Memory B cell (primary cell): ENCODE measurements around the gene SHKBP1.
A peak's percentile ranks its signal among the peaks of the same experiment; 100 is the strongest.
"Not testable (repeated sequence)": the region's sequence is repeated elsewhere in the genome, so short reads cannot be mapped to it uniquely, and the experiment has no call there.

Source experiments
- ATAC-seq: fragments of 150-1000 bp; cut with Tn5 transposase; 2 replicates; pipeline ENCODE4 v1.10.0; 2021; ENCODE audit warnings: low read depth, mild to moderate bottlenecking, moderate library complexity
- DNase-seq, 2 donors: peaks; one replicate each; pipeline ENCODE4 v3.0.0; 2022; ENCODE audit warnings: low spot score in 2 of 2
- H3K27ac Mint-ChIP-seq: one replicate; pipeline ENCODE4 v1.8.0; 2022; ENCODE audit warnings: mild to moderate bottlenecking, moderate library complexity, mixed read lengths
- H3K27me3 Mint-ChIP-seq: one replicate; pipeline ENCODE4 v1.8.0; 2022; ENCODE audit warnings: mixed read lengths
- H3K36me3 Mint-ChIP-seq: one replicate; pipeline ENCODE4 v1.8.0; 2022; ENCODE audit warnings: mild to moderate bottlenecking, mixed read lengths
- H3K4me1 Mint-ChIP-seq: one replicate; pipeline ENCODE4 v1.8.0; 2022; ENCODE audit warnings: mixed read lengths
- H3K4me3 Mint-ChIP-seq: one replicate; pipeline ENCODE4 v1.8.0; 2022; ENCODE audit warnings: mild to moderate bottlenecking, moderate library complexity, mixed read lengths
- H3K9me3 Mint-ChIP-seq: one replicate; pipeline ENCODE4 v1.8.0; 2022; ENCODE audit warnings: mixed read lengths

The SHKBP1 gene

GRCh38 chr19:40614622-40615411 lies 38.1 kb downstream of the SHKBP1 start:
- Mint-ChIP-seq H3K4me1 (peaks cover 34% of the 10 kb centered on the region), H3K27ac (peak overlapping the region; percentile 84), H3K9me3 (no peaks in the 10 kb centered on the region), H3K27me3 (no peaks in the 10 kb centered on the region), H3K36me3 (peaks cover 8% of the 10 kb centered on the region), H3K4me3 (peak overlapping the region; percentile 97)
- no peak for ATAC-seq
- DNase-seq: peak in 1 of 2 donors; percentile 57

GRCh38 chr19:40616178-40616577 lies 39.5 kb downstream of the SHKBP1 start:
- Mint-ChIP-seq H3K9me3 (no peaks in the 10 kb centered on the region), H3K36me3 (peaks cover 11% of the 10 kb centered on the region), H3K4me1 (peaks cover 22% of the 10 kb centered on the region), H3K27ac (no peak overlapping the region), H3K27me3 (no peaks in the 10 kb centered on the region), H3K4me3 (no peak overlapping the region)
- DNase-seq: no peak
- no peak for ATAC-seq

- Mint-ChIP-seq H3K27me3 (no peaks in the 10 kb centered on the region), H3K36me3 (peaks cover 16% of the 10 kb centered on the region), H3K27ac (no peak overlapping the region), H3K9me3 (no peaks in the 10 kb centered on the region), H3K4me1 (peaks cover 21% of the 10 kb centered on the region), H3K4me3 (no peak overlapping the region)
- ATAC-seq: no peak
- DNase-seq: no peak
Measured at GRCh38 chr19:40616941-40617340, 40.3 kb downstream of the SHKBP1 start.

- H3K36me3 Mint-ChIP-seq: peaks cover 18% of the 10 kb centered on the region
- DNase-seq: no peak
- H3K27ac Mint-ChIP-seq: no peak overlapping the region
Measured at GRCh38 chr19:40617961-40618360, 41.3 kb downstream of the SHKBP1 start.

GRCh38 chr19:40619333-40620160 lies 42.9 kb downstream of the SHKBP1 start:
- H3K27me3 Mint-ChIP-seq: no peaks in the 10 kb centered on the region
- H3K9me3 Mint-ChIP-seq: no peaks in the 10 kb centered on the region
- peaks cover 9% of the 10 kb centered on the region for H3K4me1 Mint-ChIP-seq
- H3K36me3 Mint-ChIP-seq: peaks cover 24% of the 10 kb centered on the region
- no peak overlapping the region for H3K4me3 Mint-ChIP-seq
- H3K27ac Mint-ChIP-seq: peak overlapping the region; percentile 4
- ATAC-seq (no peak), DNase-seq (no peak)

More at GRCh38 chr19:40617961-40618360, 41.3 kb downstream of the SHKBP1 start:
- Mint-ChIP-seq H3K4me3 (no peak overlapping the region), H3K9me3 (no peaks in the 10 kb centered on the region), H3K4me1 (peaks cover 19% of the 10 kb centered on the region), H3K27me3 (no peaks in the 10 kb centered on the region)
- ATAC-seq: no peak

GRCh38 chr19:40620161-40620485 lies 43.5 kb downstream of the SHKBP1 start:
- Mint-ChIP-seq H3K27me3 (no peaks in the 10 kb centered on the region), H3K4me1 (peaks cover 6% of the 10 kb centered on the region), H3K9me3 (no peaks in the 10 kb centered on the region), H3K36me3 (peaks cover 28% of the 10 kb centered on the region), H3K27ac (peak overlapping the region; percentile 4), H3K4me3 (no peak overlapping the region)
- no peak for DNase-seq
- no peak for ATAC-seq

- no peak overlapping the region for H3K4me3 Mint-ChIP-seq
- peaks cover 31% of the 10 kb centered on the region for H3K36me3 Mint-ChIP-seq
- ATAC-seq (no peak), DNase-seq (no peak)
- H3K9me3 Mint-ChIP-seq: no peaks in the 10 kb centered on the region
- H3K27ac Mint-ChIP-seq: no peak overlapping the region
- H3K4me1 Mint-ChIP-seq: peaks cover 2% of the 10 kb centered on the region
- H3K27me3 Mint-ChIP-seq: no peaks in the 10 kb centered on the region
Measured at GRCh38 chr19:40621283-40621682, 44.6 kb downstream of the SHKBP1 start.

GRCh38 chr19:40621966-40622772 lies 45.5 kb downstream of the SHKBP1 start:
- no peak overlapping the region for H3K4me3 Mint-ChIP-seq
- no peak for DNase-seq
- H3K27me3 Mint-ChIP-seq: no peaks in the 10 kb centered on the region
- peaks cover 2% of the 10 kb centered on the region for H3K4me1 Mint-ChIP-seq
- H3K27ac Mint-ChIP-seq: no peak overlapping the region
- peaks cover 33% of the 10 kb centered on the region for H3K36me3 Mint-ChIP-seq
- no peak for ATAC-seq
- H3K9me3 Mint-ChIP-seq: no peaks in the 10 kb centered on the region

- Mint-ChIP-seq H3K36me3 (peaks cover 33% of the 10 kb centered on the region), H3K27me3 (no peaks in the 10 kb centered on the region), H3K9me3 (no peaks in the 10 kb centered on the region), H3K4me3 (no peak overlapping the region), H3K27ac (no peak overlapping the region), H3K4me1 (peaks cover 2% of the 10 kb centered on the region)
- ATAC-seq (no peak), DNase-seq (no peak)
Measured at GRCh38 chr19:40622773-40623075, 46.1 kb downstream of the SHKBP1 start.

GRCh38 chr19:40623403-40624251 lies 47.0 kb downstream of the SHKBP1 start:
- H3K4me1 Mint-ChIP-seq: peaks cover 2% of the 10 kb centered on the region
- H3K27ac Mint-ChIP-seq: no peak overlapping the region
- ATAC-seq (no peak), DNase-seq (no peak)
- H3K4me3 Mint-ChIP-seq: no peak overlapping the region
- no peaks in the 10 kb centered on the region for H3K9me3 Mint-ChIP-seq
- H3K36me3 Mint-ChIP-seq: peaks cover 33% of the 10 kb centered on the region
- H3K27me3 Mint-ChIP-seq: no peaks in the 10 kb centered on the region

- not testable (repeated sequence) for H3K27me3 Mint-ChIP-seq, H3K9me3 Mint-ChIP-seq, ATAC-seq, H3K4me3 Mint-ChIP-seq, H3K4me1 Mint-ChIP-seq, H3K27ac Mint-ChIP-seq, DNase-seq
- peaks cover 32% of the 10 kb centered on the region for H3K36me3 Mint-ChIP-seq
Measured at GRCh38 chr19:40624369-40625153, 47.9 kb downstream of the SHKBP1 start.

GRCh38 chr19:40625406-40626120 lies 48.9 kb downstream of the SHKBP1 start:
- Mint-ChIP-seq H3K36me3 (peaks cover 32% of the 10 kb centered on the region), H3K27me3 (no peaks in the 10 kb centered on the region), H3K4me1 (peaks cover 4% of the 10 kb centered on the region), H3K4me3 (no peak overlapping the region), H3K27ac (peak overlapping the region; percentile 2), H3K9me3 (no peaks in the 10 kb centered on the region)
- ATAC-seq (no peak), DNase-seq (no peak)
